Liver (tissue), 9 donors: Measurements from ENCODE around the gene ZDHHC19. TPM values are rescaled to one million over a fixed set of nuclear protein-coding genes. Genes with fewer than 3 reads are reported as not detected.

Experiments
- DNase-seq: peaks from one replicate; pipeline ENCODE4 v3.0.0-alpha.2; 2017; ENCODE audit warnings: low spot score
- H3K27ac ChIP-seq, 2 donors: one replicate each; pipeline ENCODE4 v1.7.0; 2013; ENCODE audit warnings: inconsistent platforms in 2 of 2, low read length in 2 of 2, control low read depth in 1 of 2, low read depth in 1 of 2, mild to moderate bottlenecking in 1 of 2
- H3K27me3 ChIP-seq, 4 donors: one replicate each; pipeline versions ENCODE4 v1.6.1 to v1.7.0; 2013; ENCODE audit warnings: low read length in 3 of 4, inconsistent platforms in 1 of 4, mild to moderate bottlenecking in 1 of 4, moderate library complexity in 1 of 4; ENCODE audit not compliant: control insufficient read depth in 4 of 4, insufficient read depth in 4 of 4
- H3K36me3 ChIP-seq, 4 donors: one replicate each; pipeline versions ENCODE4 v1.6.1 to v1.7.0; 2013; ENCODE audit warnings: low read length in 3 of 4, mild to moderate bottlenecking in 3 of 4, low read depth in 1 of 4, moderate library complexity in 1 of 4; ENCODE audit not compliant: control insufficient read depth in 4 of 4, insufficient read depth in 3 of 4
- H3K4me1 ChIP-seq, 4 donors: one replicate each; pipeline versions ENCODE4 v1.6.1 to v1.7.0; 2013; ENCODE audit warnings: low read length in 3 of 4, mild to moderate bottlenecking in 3 of 4, moderate library complexity in 1 of 4; ENCODE audit not compliant: control insufficient read depth in 4 of 4, insufficient read depth in 4 of 4
- H3K4me3 ChIP-seq, 3 donors: one replicate each; pipeline versions ENCODE4 v1.6.1 to v1.7.0; 2013; ENCODE audit warnings: low read length in 3 of 3, control low read depth in 1 of 3, low read depth in 1 of 3, mild to moderate bottlenecking in 1 of 3
- H3K9ac ChIP-seq, 2 donors: one replicate each; pipeline ENCODE4 v1.7.0; 2013; ENCODE audit warnings: low read length in 2 of 2, mild to moderate bottlenecking in 2 of 2, moderate library complexity in 2 of 2, control low read depth in 1 of 2, low read depth in 1 of 2
- H3K9me3 ChIP-seq, 4 donors: one replicate each; pipeline versions ENCODE4 v1.6.1 to v1.7.0; 2013; ENCODE audit warnings: low read length in 3 of 4; ENCODE audit not compliant: control insufficient read depth in 4 of 4
- EGR1 ChIP-seq, 2 donors: IDR thresholded peaks; 2 replicates each; pipeline ENCODE4 v1.6.1; 2016 to 2018; ENCODE audit warnings: antibody characterized with exemption in 2 of 2, low read depth in 2 of 2
- FOXA1 ChIP-seq: IDR thresholded peaks from 2 replicates; pipeline ENCODE4 v1.6.1; 2016; ENCODE audit warnings: antibody characterized with exemption
- GABPA ChIP-seq, 2 donors: IDR thresholded peaks in 1 of 2; conservative IDR thresholded peaks in 1 of 2; 2 replicates each; pipeline ENCODE4 v1.6.1; 2016; ENCODE audit warnings: antibody characterized with exemption in 2 of 2, mild to moderate bottlenecking in 1 of 2, moderate library complexity in 1 of 2
- HNF4A ChIP-seq, 2 donors: conservative IDR thresholded peaks; 2 replicates each; pipeline ENCODE4 v1.6.1; 2016; ENCODE audit warnings: antibody characterized with exemption in 2 of 2, mild to moderate bottlenecking in 2 of 2
- HNF4G ChIP-seq: IDR thresholded peaks from 2 replicates; pipeline ENCODE4 v1.6.1; 2016; ENCODE audit warnings: antibody characterized with exemption
- JUND ChIP-seq, 2 donors: IDR thresholded peaks; 2 replicates each; pipeline ENCODE4 v1.6.1; 2016; ENCODE audit warnings: antibody characterized with exemption in 2 of 2
- NR2F2 ChIP-seq: IDR thresholded peaks from 2 replicates; pipeline ENCODE4 v1.6.1; 2016; ENCODE audit warnings: antibody characterized with exemption
- RXRA ChIP-seq, 2 donors: IDR thresholded peaks; 2 replicates each; pipeline ENCODE4 v1.6.1; 2017 to 2018; ENCODE audit warnings: antibody characterized with exemption in 2 of 2, mild to moderate bottlenecking in 1 of 2
- SP1 ChIP-seq: IDR thresholded peaks from 2 replicates; pipeline ENCODE4 v1.6.1; 2018; ENCODE audit warnings: antibody characterized with exemption, mild to moderate bottlenecking
- TAF1 ChIP-seq: conservative IDR thresholded peaks from 2 replicates; pipeline ENCODE4 v1.6.1; 2016; ENCODE audit warnings: antibody characterized with exemption, mild to moderate bottlenecking
- YY1 ChIP-seq: IDR thresholded peaks from 2 replicates; pipeline ENCODE4 v1.6.1; 2016; ENCODE audit warnings: antibody characterized with exemption, mild to moderate bottlenecking
- ZBTB33 ChIP-seq: IDR thresholded peaks from 2 replicates; pipeline ENCODE4 v1.6.1; 2016; ENCODE audit warnings: antibody characterized with exemption
- WGBS: extraction: QIAGEN DNeasy Blood & Tissue Kit; methylation state at CpG from one replicate; pipeline ENCODE4 v1.1.7; 2013; 5-methylcytosine and 5-hydroxymethylcytosine counted together
- polyA plus RNA-seq, 2 donors: library from polyadenylated mRNA; stranded (reverse) in 1 of 2; unstranded in 1 of 2; fragments of 200-250 nt in 1 of 2; fragments of >200 nt in 1 of 2; fragmentation: Nextera tagmentation in 1 of 2; extraction: Ambion mirVana in 1 of 2; gene quantifications; one replicate each; pipeline versions ENCODE4 v1.2.1 to v1.2.3, GENCODE V29; 2013 to 2015
- total RNA-seq, 2 donors: library from RNA; depleted of rRNA; stranded (reverse); fragments of >200 nt; gene quantifications; one replicate each; pipeline ENCODE4 v1.2.3, GENCODE V29; 2014
- TF ChIP-seq, protein P1 (sequence below): fragments of 150-350 bp; IDR thresholded peaks from 2 replicates; pipeline ENCODE4 v1.5.1; 2017; ENCODE audit warnings: improper control_type of control experiment, low read depth, low read length; ENCODE audit not compliant: missing input control
- TF ChIP-seq, protein P2 (sequence below): IDR thresholded peaks from 2 replicates; pipeline ENCODE4 v1.6.1; 2016; ENCODE audit warnings: antibody characterized with exemption
- donor health status: healthy.
- donor health status: healthy.
- donor health status: healthy.
- donor health status: healthy.
- donor health status: healthy.

The ZDHHC19 gene
- total and polyA plus RNA-seq, 4 donors = 0.42 to 1.5 (median 0.81) TPM

DNA sequence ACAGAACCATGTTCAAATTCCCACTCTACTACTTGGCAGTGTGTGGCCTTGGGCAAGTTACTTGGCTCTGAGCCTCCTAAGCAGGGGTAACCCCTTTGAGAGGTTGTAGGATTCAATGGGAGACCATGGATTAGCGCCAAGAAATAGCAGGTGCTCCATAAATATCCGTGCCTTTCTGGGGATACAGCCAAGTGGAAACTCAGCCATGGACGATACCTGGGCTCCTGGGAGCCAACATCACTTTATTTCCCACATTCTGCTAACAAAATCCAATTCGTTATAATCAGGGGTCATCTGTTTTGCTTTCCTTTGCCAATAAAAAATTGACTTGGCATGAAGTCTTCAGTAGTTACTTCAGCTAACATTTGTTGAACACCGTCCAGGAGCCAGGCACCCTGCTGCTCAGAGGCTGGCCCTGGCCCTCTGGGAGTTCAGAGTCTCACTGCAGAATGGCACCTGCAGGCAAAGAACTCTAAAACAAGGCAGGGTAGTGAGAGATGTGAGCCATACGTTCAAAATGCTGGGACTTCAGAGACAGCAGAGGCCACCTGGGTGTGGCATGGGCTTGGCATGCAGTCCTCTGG is 42.3 kb downstream of the ZDHHC19 start:
- peak in 1 of 2 donors; percentile 13 for TF ChIP-seq HNF4A (conservative IDR thresholded peaks at IDR 0.05)
- TF ChIP-seq, protein P1, sequence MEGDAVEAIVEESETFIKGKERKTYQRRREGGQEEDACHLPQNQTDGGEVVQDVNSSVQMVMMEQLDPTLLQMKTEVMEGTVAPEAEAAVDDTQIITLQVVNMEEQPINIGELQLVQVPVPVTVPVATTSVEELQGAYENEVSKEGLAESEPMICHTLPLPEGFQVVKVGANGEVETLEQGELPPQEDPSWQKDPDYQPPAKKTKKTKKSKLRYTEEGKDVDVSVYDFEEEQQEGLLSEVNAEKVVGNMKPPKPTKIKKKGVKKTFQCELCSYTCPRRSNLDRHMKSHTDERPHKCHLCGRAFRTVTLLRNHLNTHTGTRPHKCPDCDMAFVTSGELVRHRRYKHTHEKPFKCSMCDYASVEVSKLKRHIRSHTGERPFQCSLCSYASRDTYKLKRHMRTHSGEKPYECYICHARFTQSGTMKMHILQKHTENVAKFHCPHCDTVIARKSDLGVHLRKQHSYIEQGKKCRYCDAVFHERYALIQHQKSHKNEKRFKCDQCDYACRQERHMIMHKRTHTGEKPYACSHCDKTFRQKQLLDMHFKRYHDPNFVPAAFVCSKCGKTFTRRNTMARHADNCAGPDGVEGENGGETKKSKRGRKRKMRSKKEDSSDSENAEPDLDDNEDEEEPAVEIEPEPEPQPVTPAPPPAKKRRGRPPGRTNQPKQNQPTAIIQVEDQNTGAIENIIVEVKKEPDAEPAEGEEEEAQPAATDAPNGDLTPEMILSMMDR = no peak
- TF ChIP-seq JUND (IDR thresholded peaks at IDR 0.05) = no peak
- TF ChIP-seq HNF4G = no peak
- no peak for TF ChIP-seq TAF1
- Histone ChIP-seq H3K27me3 (no peaks in the 10 kb centered on the region), H3K36me3 (no peaks in the 10 kb centered on the region), H3K9me3 (no peaks in the 10 kb centered on the region), H3K4me1 (peaks cover 0 to 10% (median 7%) of the 10 kb centered on the region in 4 donors), H3K9ac (no peak overlapping the region), H3K27ac (no peak overlapping the region), H3K4me3 (no peak overlapping the region)
- 35% methylated on average over 6 of the region's 6 CpGs for WGBS
- DNase-seq = no peak

DNA sequence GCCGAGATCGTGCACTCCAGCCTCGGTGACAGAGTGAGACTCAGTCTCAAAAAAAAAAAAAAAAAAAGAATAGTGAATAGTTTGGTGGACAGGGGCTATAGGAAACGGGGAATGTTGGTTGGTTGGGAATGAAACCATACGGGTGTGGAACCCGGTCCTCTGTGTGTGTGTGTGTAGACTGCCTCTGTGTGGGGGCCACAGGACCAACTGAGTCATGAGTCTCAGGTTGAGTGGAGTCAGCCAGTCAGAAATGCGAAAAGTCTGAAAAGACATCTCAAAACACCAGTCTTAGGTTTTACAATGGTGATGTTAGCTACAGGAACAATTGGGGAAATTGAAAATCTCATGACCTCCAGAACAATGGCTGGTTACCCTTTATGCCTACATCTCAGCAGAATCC is 44.5 kb downstream of the ZDHHC19 start:
- DNase-seq = no peak
- no peaks in the 10 kb centered on the region for H3K9me3 ChIP-seq
- 90% methylated on average over 7 of the region's 7 CpGs for WGBS
- no peak overlapping the region for H3K27ac ChIP-seq
- H3K9ac ChIP-seq = no peak overlapping the region
- peaks cover 0 to 11% (median 8%) of the 10 kb centered on the region in 4 donors for H3K4me1 ChIP-seq
- no peaks in the 10 kb centered on the region for H3K36me3 ChIP-seq
- no peaks in the 10 kb centered on the region for H3K27me3 ChIP-seq
- TF ChIP-seq GABPA (IDR thresholded peaks at IDR 0.05 in 1 of 2, conservative IDR thresholded peaks at IDR 0.05 in 1 of 2) (no peak), RXRA (IDR thresholded peaks at IDR 0.05) (no peak), FOXA1 (no peak), YY1 (no peak), ZBTB33 (no peak), HNF4A (conservative IDR thresholded peaks at IDR 0.05) (no peak), JUND (IDR thresholded peaks at IDR 0.05) (no peak), HNF4G (no peak), TAF1 (no peak), NR2F2 (no peak), SP1 (no peak), EGR1 (IDR thresholded peaks at IDR 0.05; ENCODE audit: low read depth in 2 of 2) (no peak)
- TF ChIP-seq, protein P1 = no peak
- TF ChIP-seq, protein P2, sequence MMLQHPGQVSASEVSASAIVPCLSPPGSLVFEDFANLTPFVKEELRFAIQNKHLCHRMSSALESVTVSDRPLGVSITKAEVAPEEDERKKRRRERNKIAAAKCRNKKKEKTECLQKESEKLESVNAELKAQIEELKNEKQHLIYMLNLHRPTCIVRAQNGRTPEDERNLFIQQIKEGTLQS = no peak
- H3K4me3 ChIP-seq = no peak overlapping the region
